NCI-H2227 (cell line): Measurements from ENCODE around the gene CES2.
A peak's percentile ranks its signal among the peaks of the same experiment; 100 is the strongest.
"Not testable (repeated sequence)": the region's sequence is repeated elsewhere in the genome, so short reads cannot be mapped to it uniquely, and the experiment has no call there.

Source experiments
- DNase-seq: peaks from one replicate; lab custom pipeline; 2025; ENCODE audit not compliant: unreplicated experiment; lab: John Stamatoyannopoulos, UW

CES2 gene

DNA sequence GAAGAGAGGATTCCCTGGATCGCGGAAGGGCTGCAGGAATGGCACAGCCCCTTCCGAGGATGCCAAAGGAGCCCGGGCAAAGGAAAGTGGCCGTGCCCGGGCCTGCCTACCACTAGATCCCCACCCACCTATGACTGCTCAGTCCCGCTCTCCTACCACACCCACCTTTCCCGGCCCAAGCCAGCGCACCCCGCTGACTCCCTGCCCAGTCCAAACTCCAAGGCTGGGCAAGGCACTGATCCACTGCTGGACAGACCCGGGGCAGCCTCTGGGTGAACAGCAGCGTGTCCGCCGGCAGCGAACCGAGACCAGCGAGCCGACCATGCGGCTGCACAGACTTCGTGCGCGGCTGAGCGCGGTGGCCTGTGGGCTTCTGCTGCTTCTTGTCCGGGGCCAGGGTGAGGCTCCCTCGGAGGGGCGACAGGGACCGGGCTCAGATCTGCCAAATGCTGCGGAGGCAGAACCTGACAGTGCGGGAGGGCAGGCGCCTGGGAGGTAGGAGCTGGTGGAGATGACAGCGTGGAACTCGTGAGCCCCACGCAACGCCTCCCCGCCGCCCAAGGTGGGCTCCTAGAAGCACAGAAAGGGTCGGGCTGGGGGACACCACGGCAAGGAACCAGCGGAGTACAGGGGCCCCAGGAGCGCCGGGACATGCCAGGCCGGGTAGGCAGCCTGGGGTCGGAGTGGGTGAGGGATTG lies at the start of gene CES2:
CES2 (plus strand) TSS at position 203 of the 698 bp plus-strand sequence; CDS start at position 323, 120 bp downstream.
- peak; percentile 3 for DNase-seq

DNA sequence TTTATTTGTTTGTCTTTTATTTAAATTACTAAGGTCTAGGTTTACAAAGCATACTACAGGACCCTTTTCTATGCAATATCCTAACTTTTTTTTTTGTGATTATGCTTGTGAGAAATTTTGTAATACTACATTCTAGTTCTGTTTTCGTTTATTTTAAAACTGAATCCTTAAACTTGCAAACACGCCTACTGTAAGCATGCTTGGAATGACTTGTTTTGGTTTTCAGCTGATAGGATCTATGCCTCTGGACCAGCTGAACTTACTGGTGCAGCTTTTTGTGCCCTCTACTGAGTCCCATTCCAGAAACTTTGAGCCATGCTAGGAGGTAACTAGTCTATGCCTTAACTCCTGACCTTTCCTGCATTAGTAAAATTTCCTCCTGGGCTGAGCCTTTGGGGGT lies 49.0 kb upstream of the CES2 start:
- no peak for DNase-seq

GRCh38 chr16:66886914-66887313 lies 48.4 kb upstream of the CES2 start:
- DNase-seq, result no peak

- DNase-seq, result no peak
These were observed 46.4 kb upstream of the CES2 start for GRCh38 chr16:66888647-66889615.

- no peak for DNase-seq
These were observed 45.7 kb upstream of the CES2 start for GRCh38 chr16:66889622-66890021.

GRCh38 chr16:66890799-66891198 lies 44.5 kb upstream of the CES2 start:
- no peak for DNase-seq

- no peak for DNase-seq
These were observed 44.0 kb upstream of the CES2 start for GRCh38 chr16:66891360-66891759.

GRCh38 chr16:66891797-66892196 lies 43.5 kb upstream of the CES2 start:
- no peak for DNase-seq

GRCh38 chr16:66894055-66894454 lies 41.3 kb upstream of the CES2 start:
- DNase-seq, result no peak

- peak; percentile 76 for DNase-seq
These were observed 40.2 kb upstream of the CES2 start for GRCh38 chr16:66894948-66895688.

DNA sequence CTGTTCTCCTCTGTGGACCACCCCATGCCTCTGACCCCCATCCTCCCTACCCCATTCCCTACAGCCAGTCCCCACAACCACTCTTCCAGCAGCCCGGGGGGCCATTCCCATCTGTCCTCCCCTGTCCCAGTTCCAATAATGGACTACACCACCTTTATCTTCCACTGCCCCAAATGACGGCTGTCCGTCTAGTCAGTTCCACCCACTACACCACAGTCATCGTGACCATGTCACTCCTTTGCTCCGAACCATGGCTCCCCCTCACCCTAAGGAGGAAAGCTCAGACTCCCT lies 39.7 kb upstream of the CES2 start:
- no peak for DNase-seq

DNA sequence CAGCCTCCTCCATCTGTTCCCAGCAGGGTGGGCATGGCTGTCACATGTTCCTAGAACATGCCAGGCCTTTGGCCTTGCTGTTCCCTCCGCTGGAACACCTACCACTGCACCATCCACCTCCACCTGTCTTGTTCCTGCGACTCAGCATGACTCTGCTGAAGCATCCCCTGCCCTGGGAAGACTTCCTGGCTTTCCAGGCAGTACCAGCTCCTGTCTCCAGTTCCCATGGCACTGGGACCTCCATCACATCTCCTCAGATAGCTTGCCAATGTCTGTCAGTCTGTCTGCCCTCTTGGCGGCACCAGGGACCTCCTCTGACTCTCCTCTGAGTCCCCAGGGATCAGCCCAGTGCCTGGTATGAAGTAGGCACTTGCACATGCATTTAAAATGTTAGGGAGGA lies 39.3 kb upstream of the CES2 start:
- DNase-seq, result no peak

GRCh38 chr16:66896682-66897081 lies 38.6 kb upstream of the CES2 start:
- DNase-seq, result not testable (repeated sequence)

GRCh38 chr16:66898207-66898606 lies 37.1 kb upstream of the CES2 start:
- DNase-seq, result no peak

DNA sequence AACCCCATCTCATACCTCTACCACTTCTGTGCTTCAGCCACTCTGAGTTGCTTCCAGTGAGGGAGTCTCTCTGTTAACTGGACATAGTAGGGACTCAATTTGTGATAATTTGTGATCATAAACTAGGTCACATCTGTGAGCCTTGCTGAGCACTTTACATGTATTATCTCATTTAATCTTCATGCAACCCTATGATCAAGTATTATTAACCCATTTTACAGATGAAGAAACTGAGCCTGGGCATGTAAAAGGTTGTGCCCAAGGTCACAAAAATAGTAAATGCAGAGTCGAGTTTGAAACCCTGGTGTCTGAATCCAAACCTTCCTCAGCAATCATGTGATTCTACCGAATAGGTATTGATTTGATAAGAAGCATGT lies 36.4 kb upstream of the CES2 start:
- DNase-seq, result no peak

- DNase-seq, result no peak
These were observed 35.9 kb upstream of the CES2 start for GRCh38 chr16:66899310-66899944.

DNA sequence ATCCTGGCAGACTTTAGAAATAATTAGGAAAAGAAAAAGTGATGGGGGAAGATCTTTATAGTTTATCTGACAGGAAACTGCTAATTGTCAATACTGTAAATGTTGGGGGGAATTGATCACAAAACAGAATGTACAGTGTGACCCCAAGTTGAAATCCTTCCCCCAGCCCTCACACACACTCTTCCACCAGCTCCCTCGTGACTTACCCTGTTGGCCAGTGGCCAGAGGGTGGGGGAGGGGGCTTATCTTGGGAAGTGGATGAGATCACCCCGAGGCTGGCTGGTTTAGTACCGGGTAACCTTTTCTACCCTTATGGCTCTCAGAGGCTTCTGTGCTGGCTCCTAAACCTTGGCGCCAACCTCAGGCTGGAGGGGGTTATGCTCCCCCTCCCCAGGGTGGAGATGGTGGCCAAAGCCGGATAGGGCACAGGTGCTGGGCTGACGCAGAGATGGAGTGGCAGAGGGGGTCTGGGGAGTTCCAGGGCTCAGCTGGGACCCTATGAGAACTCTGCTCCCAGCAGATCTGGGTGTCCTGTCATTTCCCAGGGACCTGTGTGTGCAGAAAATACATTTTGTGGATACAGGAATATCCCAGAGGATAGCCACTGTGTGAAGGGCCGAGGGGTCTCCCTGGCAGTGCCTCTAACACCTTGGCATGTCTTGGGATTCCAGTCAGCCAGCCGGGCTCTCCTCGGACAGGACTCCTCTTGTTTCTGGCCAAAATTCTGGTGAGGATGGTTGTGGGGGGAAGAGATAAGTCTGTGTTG lies 35.2 kb upstream of the CES2 start:
- DNase-seq, result peak; percentile 65

GRCh38 chr16:66900721-66901441 lies 34.4 kb upstream of the CES2 start:
- no peak for DNase-seq

GRCh38 chr16:66901626-66902025 lies 33.7 kb upstream of the CES2 start:
- DNase-seq, result no peak
